ENCODE measurements around the gene TMC1.
A peak's percentile ranks its signal among the peaks of the same experiment; 100 is the strongest.
"Not testable (repeated sequence)": the region's sequence is repeated elsewhere in the genome, so short reads cannot be mapped to it uniquely, and the experiment has no call there.

Gene TMC1

GRCh38 chr9:72521416-72521815, at the start of gene TMC1:
TSS of gene TMC1 (plus strand) at chr9:72521608. CDS start at chr9:72648649, 127,041 bp downstream.
- not testable (repeated sequence) for H3K4me3 ChIP-seq (ENCODE audit: low read length); H3K4me1 ChIP-seq (ENCODE audit: control insufficient read depth, insufficient read depth, low read length); H3K9me3 ChIP-seq (ENCODE audit: control insufficient read depth, low read length); H3K36me3 ChIP-seq (ENCODE audit: control insufficient read depth, insufficient read depth, low read length, severe bottlenecking); DNase-seq (ENCODE audit: low read depth); H3K9ac ChIP-seq (ENCODE audit: low read length); H3K27me3 ChIP-seq (replicated peaks; ENCODE audit: control insufficient read depth, insufficient read depth, low read length)

- Histone ChIP-seq H3K4me3 (ENCODE audit: low read length) (no peak overlapping the region), H3K27me3 (replicated peaks; ENCODE audit: control insufficient read depth, insufficient read depth, low read length) (no peaks in the 10 kb centered on the region), H3K9ac (ENCODE audit: low read length) (no peak overlapping the region), H3K9me3 (ENCODE audit: control insufficient read depth, low read length) (no peaks in the 10 kb centered on the region), H3K4me1 (ENCODE audit: control insufficient read depth, insufficient read depth, low read length) (peaks cover 13% of the 10 kb centered on the region), H3K36me3 (ENCODE audit: control insufficient read depth, insufficient read depth, low read length, severe bottlenecking) (no peaks in the 10 kb centered on the region)
- DNase-seq (ENCODE audit: low read depth), result peak; percentile 46
Measured at GRCh38 chr9:72473474-72474261, 47.7 kb upstream of the TMC1 start.

GRCh38 chr9:72474676-72475075, 46.7 kb upstream of the TMC1 start:
- Histone ChIP-seq H3K9me3 (ENCODE audit: control insufficient read depth, low read length) (no peaks in the 10 kb centered on the region), H3K4me1 (ENCODE audit: control insufficient read depth, insufficient read depth, low read length) (peaks cover 13% of the 10 kb centered on the region), H3K9ac (ENCODE audit: low read length) (no peak overlapping the region), H3K27me3 (replicated peaks; ENCODE audit: control insufficient read depth, insufficient read depth, low read length) (no peaks in the 10 kb centered on the region), H3K36me3 (ENCODE audit: control insufficient read depth, insufficient read depth, low read length, severe bottlenecking) (no peaks in the 10 kb centered on the region), H3K4me3 (ENCODE audit: low read length) (no peak overlapping the region)
- DNase-seq (ENCODE audit: low read depth), result no peak

GRCh38 chr9:72476100-72476499, 45.3 kb upstream of the TMC1 start:
- Histone ChIP-seq H3K4me1 (ENCODE audit: control insufficient read depth, insufficient read depth, low read length) (peaks cover 13% of the 10 kb centered on the region), H3K9me3 (ENCODE audit: control insufficient read depth, low read length) (no peaks in the 10 kb centered on the region), H3K4me3 (ENCODE audit: low read length) (no peak overlapping the region), H3K9ac (ENCODE audit: low read length) (no peak overlapping the region), H3K27me3 (replicated peaks; ENCODE audit: control insufficient read depth, insufficient read depth, low read length) (no peaks in the 10 kb centered on the region), H3K36me3 (ENCODE audit: control insufficient read depth, insufficient read depth, low read length, severe bottlenecking) (no peaks in the 10 kb centered on the region)
- DNase-seq (ENCODE audit: low read depth), result no peak

GRCh38 chr9:72476617-72477437, 44.6 kb upstream of the TMC1 start:
- H3K4me3 ChIP-seq (ENCODE audit: low read length), result no peak overlapping the region
- H3K4me1 ChIP-seq (ENCODE audit: control insufficient read depth, insufficient read depth, low read length), result peaks cover 13% of the 10 kb centered on the region
- H3K9ac ChIP-seq (ENCODE audit: low read length), result no peak overlapping the region
- H3K9me3 ChIP-seq (ENCODE audit: control insufficient read depth, low read length), result no peaks in the 10 kb centered on the region
- no peaks in the 10 kb centered on the region for H3K27me3 ChIP-seq (replicated peaks; ENCODE audit: control insufficient read depth, insufficient read depth, low read length)
- no peaks in the 10 kb centered on the region for H3K36me3 ChIP-seq (ENCODE audit: control insufficient read depth, insufficient read depth, low read length, severe bottlenecking)
- peak; percentile 23 for DNase-seq (ENCODE audit: low read depth)

- H3K9ac ChIP-seq (ENCODE audit: low read length), result no peak overlapping the region
- H3K27me3 ChIP-seq (replicated peaks; ENCODE audit: control insufficient read depth, insufficient read depth, low read length), result no peaks in the 10 kb centered on the region
- peak; percentile 59 for DNase-seq (ENCODE audit: low read depth)
- no peak overlapping the region for H3K4me3 ChIP-seq (ENCODE audit: low read length)
- H3K9me3 ChIP-seq (ENCODE audit: control insufficient read depth, low read length), result no peaks in the 10 kb centered on the region
- no peaks in the 10 kb centered on the region for H3K36me3 ChIP-seq (ENCODE audit: control insufficient read depth, insufficient read depth, low read length, severe bottlenecking)
- H3K4me1 ChIP-seq (ENCODE audit: control insufficient read depth, insufficient read depth, low read length), result peaks cover 13% of the 10 kb centered on the region
Measured at GRCh38 chr9:72477930-72478518, 43.4 kb upstream of the TMC1 start.

GRCh38 chr9:72478966-72479365, 42.4 kb upstream of the TMC1 start:
- H3K4me3 ChIP-seq (ENCODE audit: low read length), result no peak overlapping the region
- no peak overlapping the region for H3K9ac ChIP-seq (ENCODE audit: low read length)
- H3K36me3 ChIP-seq (ENCODE audit: control insufficient read depth, insufficient read depth, low read length, severe bottlenecking), result no peaks in the 10 kb centered on the region
- H3K4me1 ChIP-seq (ENCODE audit: control insufficient read depth, insufficient read depth, low read length), result peaks cover 13% of the 10 kb centered on the region
- H3K9me3 ChIP-seq (ENCODE audit: control insufficient read depth, low read length), result no peaks in the 10 kb centered on the region
- no peaks in the 10 kb centered on the region for H3K27me3 ChIP-seq (replicated peaks; ENCODE audit: control insufficient read depth, insufficient read depth, low read length)
- no peak for DNase-seq (ENCODE audit: low read depth)

- not testable (repeated sequence) for H3K27me3 ChIP-seq (replicated peaks; ENCODE audit: control insufficient read depth, insufficient read depth, low read length); H3K9ac ChIP-seq (ENCODE audit: low read length); H3K4me3 ChIP-seq (ENCODE audit: low read length); DNase-seq (ENCODE audit: low read depth); H3K36me3 ChIP-seq (ENCODE audit: control insufficient read depth, insufficient read depth, low read length, severe bottlenecking); H3K9me3 ChIP-seq (ENCODE audit: control insufficient read depth, low read length)
- H3K4me1 ChIP-seq (ENCODE audit: control insufficient read depth, insufficient read depth, low read length), result peaks cover 17% of the 10 kb centered on the region
Measured at GRCh38 chr9:72480261-72480660, 41.1 kb upstream of the TMC1 start.

- H3K9ac ChIP-seq (ENCODE audit: low read length), result no peak overlapping the region
- H3K4me3 ChIP-seq (ENCODE audit: low read length), result no peak overlapping the region
- no peaks in the 10 kb centered on the region for H3K27me3 ChIP-seq (replicated peaks; ENCODE audit: control insufficient read depth, insufficient read depth, low read length)
- H3K36me3 ChIP-seq (ENCODE audit: control insufficient read depth, insufficient read depth, low read length, severe bottlenecking), result no peaks in the 10 kb centered on the region
- peak; percentile 39 for DNase-seq (ENCODE audit: low read depth)
- H3K4me1 ChIP-seq (ENCODE audit: control insufficient read depth, insufficient read depth, low read length), result peaks cover 23% of the 10 kb centered on the region
- H3K9me3 ChIP-seq (ENCODE audit: control insufficient read depth, low read length), result no peaks in the 10 kb centered on the region
Measured at GRCh38 chr9:72480921-72481320, 40.5 kb upstream of the TMC1 start.

- Histone ChIP-seq H3K4me1 (ENCODE audit: control insufficient read depth, insufficient read depth, low read length) (peaks cover 16% of the 10 kb centered on the region), H3K36me3 (ENCODE audit: control insufficient read depth, insufficient read depth, low read length, severe bottlenecking) (no peaks in the 10 kb centered on the region), H3K4me3 (ENCODE audit: low read length) (no peak overlapping the region), H3K27me3 (replicated peaks; ENCODE audit: control insufficient read depth, insufficient read depth, low read length) (no peaks in the 10 kb centered on the region), H3K9me3 (ENCODE audit: control insufficient read depth, low read length) (no peaks in the 10 kb centered on the region), H3K9ac (ENCODE audit: low read length) (no peak overlapping the region)
- peak; percentile 21 for DNase-seq (ENCODE audit: low read depth)
Measured at GRCh38 chr9:72485821-72486593, 35.4 kb upstream of the TMC1 start.

- H3K27me3 ChIP-seq (replicated peaks; ENCODE audit: control insufficient read depth, insufficient read depth, low read length), result no peaks in the 10 kb centered on the region
- H3K4me1 ChIP-seq (ENCODE audit: control insufficient read depth, insufficient read depth, low read length), result peaks cover 16% of the 10 kb centered on the region
- DNase-seq (ENCODE audit: low read depth), result no peak
Measured at GRCh38 chr9:72486594-72486955, 34.8 kb upstream of the TMC1 start.

More at GRCh38 chr9:72486594-72486955, 34.8 kb upstream of the TMC1 start:
- Histone ChIP-seq H3K9me3 (ENCODE audit: control insufficient read depth, low read length) (no peaks in the 10 kb centered on the region), H3K4me3 (ENCODE audit: low read length) (no peak overlapping the region), H3K9ac (ENCODE audit: low read length) (no peak overlapping the region), H3K36me3 (ENCODE audit: control insufficient read depth, insufficient read depth, low read length, severe bottlenecking) (no peaks in the 10 kb centered on the region)
